WTC11 (cell line): Measurements from ENCODE around the gene ELP2. TPM values are rescaled to one million over a fixed set of nuclear protein-coding genes. Genes with fewer than 3 reads are reported as not detected.

Experiments
- ATAC-seq: fragments of 200-7000 bp; cut with Tn5 transposase; 2 replicates; pipeline ENCODE4 v1.10.0; 2021; ENCODE audit warnings: mild to moderate bottlenecking, moderate library complexity
- CTCF ChIA-PET: fragments of 300-600 bp; sonication (Branson Sonifier 250); formaldehyde crosslinking; loops from one replicate; lab custom pipeline; 2021; ENCODE audit warnings: antibody characterized with exemption; lab: Charles Lee
- POLR2A ChIA-PET: fragments of 350-600 bp; sonication (Branson Sonifier 250); formaldehyde crosslinking; loops from one replicate; lab custom pipeline; 2021; ENCODE audit warnings: antibody characterized with exemption; lab: Charles Lee
- DNase-seq: peaks from one replicate; pipeline ENCODE4 v3.0.0; 2021; ENCODE audit warnings: low spot score
- H3K27ac Mint-ChIP-seq: 2 replicates; pipeline ENCODE4 v1.8.0; 2021; ENCODE audit warnings: mixed read lengths
- H3K27me3 Mint-ChIP-seq: 2 replicates; pipeline ENCODE4 v1.8.0; 2021; ENCODE audit warnings: low read depth, mild to moderate bottlenecking, moderate library complexity, mixed read lengths
- H3K36me3 Mint-ChIP-seq: 2 replicates; pipeline ENCODE4 v1.8.0; 2021; ENCODE audit warnings: mixed read lengths
- H3K4me1 Mint-ChIP-seq: 2 replicates; pipeline ENCODE4 v1.8.0; 2022; ENCODE audit warnings: mixed read lengths
- H3K4me3 Mint-ChIP-seq: 2 replicates; pipeline ENCODE4 v1.8.0; 2021; ENCODE audit warnings: mild to moderate bottlenecking, moderate library complexity, mixed read lengths
- H3K9me3 Mint-ChIP-seq: 2 replicates; pipeline ENCODE4 v1.8.0; 2021; ENCODE audit warnings: mixed read lengths
- CDX4 ChIP-seq: fragments of 250-450 bp; sonication (Bioruptor Pico); IDR thresholded peaks from 2 replicates; pipeline ENCODE4 v1.9.0; 2021; ENCODE audit warnings: moderate library complexity, mild to moderate bottlenecking, inconsistent platforms, borderline replicate concordance
- E2F4 ChIP-seq: sonication (generic); formaldehyde crosslinking; IDR thresholded peaks from 2 replicates; pipeline ENCODE4 v1.8.1; 2022; ENCODE audit warnings: low read depth, mild to moderate bottlenecking, moderate library complexity, missing genetic modification reagents, borderline replicate concordance
- EMX1 ChIP-seq: fragments of 250-450 bp; sonication (Bioruptor Pico); IDR thresholded peaks from 2 replicates; pipeline ENCODE4 v1.8.0; 2021; ENCODE audit warnings: mild to moderate bottlenecking
- FOXP1 ChIP-seq: sonication (generic); formaldehyde crosslinking; IDR thresholded peaks from 2 replicates; pipeline ENCODE4 v1.8.0; 2022; ENCODE audit warnings: missing genetic modification reagents, mild to moderate bottlenecking, moderate library complexity, borderline replicate concordance
- JUN ChIP-seq: sonication (generic); formaldehyde crosslinking; IDR thresholded peaks from 2 replicates; pipeline ENCODE4 v1.8.0; 2023; ENCODE audit warnings: mild to moderate bottlenecking, missing genetic modification reagents
- MXD4 ChIP-seq: fragments of 250-450 bp; sonication (Bioruptor Pico); IDR thresholded peaks from 2 replicates; pipeline ENCODE4 v1.8.0; 2021; ENCODE audit warnings: mild to moderate bottlenecking, moderate library complexity, borderline replicate concordance
- MYBL2 ChIP-seq: sonication (generic); formaldehyde crosslinking; IDR thresholded peaks from 2 replicates; pipeline ENCODE4 v1.8.1; 2023; ENCODE audit warnings: mild to moderate bottlenecking, moderate library complexity, missing genetic modification reagents
- NFE2L1 ChIP-seq: sonication (generic); formaldehyde crosslinking; IDR thresholded peaks from 2 replicates; pipeline ENCODE4 v1.8.1; 2023; ENCODE audit warnings: missing genetic modification reagents
- STAT6 ChIP-seq: sonication (generic); formaldehyde crosslinking; conservative IDR thresholded peaks from 2 replicates; pipeline ENCODE4 v1.8.1; 2023; ENCODE audit warnings: mild to moderate bottlenecking, low read depth, missing genetic modification reagents, moderate library complexity
- TEAD1 ChIP-seq: sonication (generic); formaldehyde crosslinking; IDR thresholded peaks from 2 replicates; pipeline ENCODE4 v1.8.0; 2022; ENCODE audit warnings: mild to moderate bottlenecking, missing genetic modification reagents
- ZBTB43 ChIP-seq: sonication (generic); formaldehyde crosslinking; IDR thresholded peaks from 2 replicates; pipeline ENCODE4 v1.8.1; 2023; ENCODE audit warnings: mild to moderate bottlenecking, missing genetic modification reagents
- ZNF121 ChIP-seq: sonication (generic); formaldehyde crosslinking; IDR thresholded peaks from 2 replicates; pipeline ENCODE4 v1.8.0; 2023; ENCODE audit warnings: missing genetic modification reagents
- ZNF263 ChIP-seq: sonication (generic); formaldehyde crosslinking; IDR thresholded peaks from 2 replicates; pipeline ENCODE4 v1.8.1; 2022; ENCODE audit warnings: low read depth, mild to moderate bottlenecking, moderate library complexity, missing genetic modification reagents
- ZNF317 ChIP-seq: sonication (generic); formaldehyde crosslinking; IDR thresholded peaks from 2 replicates; pipeline ENCODE4 v1.8.1; 2023; ENCODE audit warnings: low read depth, mild to moderate bottlenecking, moderate library complexity, missing genetic modification reagents, borderline replicate concordance
- ZNF512 ChIP-seq: sonication (generic); formaldehyde crosslinking; IDR thresholded peaks from 2 replicates; pipeline ENCODE4 v1.8.1; 2022; ENCODE audit warnings: missing genetic modification reagents, borderline replicate concordance
- ZNF671 ChIP-seq: fragments of 250-450 bp; sonication (Bioruptor Pico); IDR thresholded peaks from 2 replicates; pipeline ENCODE4 v1.8.0; 2021; ENCODE audit warnings: mild to moderate bottlenecking
- total RNA-seq: library from RNA; stranded (reverse); gene quantifications from 3 replicates; pipeline ENCODE4 v1.2.3, GENCODE V29; 2021

The ELP2 gene
- total RNA-seq, 1 experiment from 2014 or later, result 141 TPM

- peak overlapping the region; percentile 93 for H3K27ac Mint-ChIP-seq
- H3K4me3 Mint-ChIP-seq, result peak overlapping the region; percentile 95
- peaks cover 15% of the 10 kb centered on the region for H3K36me3 Mint-ChIP-seq
- DNase-seq, result no peak
- H3K27me3 Mint-ChIP-seq, result no peaks in the 10 kb centered on the region
- peak; percentile 31 for ATAC-seq
- POLR2A ChIA-PET, result interaction anchor here (1.9 kb wide), 1 partner anchor 59 kb away, joined by 8 read pairs; no protein-coding TSS in a partner anchor
- CTCF ChIA-PET, result interaction anchor here (2.4 kb wide), 2 partner anchors 113 to 374 kb away, joined by 6 to 8 read pairs; no protein-coding TSS in a partner anchor
- peaks cover 36% of the 10 kb centered on the region for H3K4me1 Mint-ChIP-seq
- TF ChIP-seq E2F4 (CRISPR knock-in tag), result 0 out of 2 replicates have a peak, but pooled peaks have one; percentile 12
- TF ChIP-seq NFE2L1 (CRISPR knock-in tag), result no peak
- peak; percentile 48; the same call in 1 of the 2 replicates for TF ChIP-seq FOXP1 (CRISPR knock-in tag)
- TF ChIP-seq ZNF512 (CRISPR knock-in tag), result no peak
- H3K9me3 Mint-ChIP-seq, result no peaks in the 10 kb centered on the region
Observed at GRCh38 chr18:36130039-36130831, 536 bp downstream of the ELP2 start.

- TF ChIP-seq ZNF671 (CRISPR knock-in tag) (no peak), ZNF121 (peak; percentile 51; the same call in 1 of the 2 replicates), ZBTB43 (CRISPR knock-in tag) (no peak), MXD4 (CRISPR knock-in tag) (no peak), STAT6 (CRISPR knock-in tag) (no peak)
- POLR2A ChIA-PET, result no interaction called here
- Mint-ChIP-seq H3K4me1 (peaks cover 36% of the 10 kb centered on the region), H3K27ac (no peak overlapping the region), H3K36me3 (peaks cover 22% of the 10 kb centered on the region), H3K27me3 (no peaks in the 10 kb centered on the region), H3K9me3 (no peaks in the 10 kb centered on the region), H3K4me3 (peak overlapping the region; percentile 95)
- ATAC-seq (no peak), DNase-seq (no peak)
- CTCF ChIA-PET, result interaction anchor here (0.6 kb wide), 1 partner anchor 66 kb away, joined by 3 read pairs; no protein-coding TSS in a partner anchor
Observed at GRCh38 chr18:36130883-36131653, 1.4 kb downstream of the ELP2 start.

GRCh38 chr18:36131692-36132483 is 2.2 kb downstream of the ELP2 start:
- H3K9me3 Mint-ChIP-seq, result no peaks in the 10 kb centered on the region
- peaks cover 21% of the 10 kb centered on the region for H3K36me3 Mint-ChIP-seq
- CTCF ChIA-PET, result interaction anchor here (0.6 kb wide), 1 partner anchor 66 kb away, joined by 3 read pairs; no protein-coding TSS in a partner anchor
- peaks cover 36% of the 10 kb centered on the region for H3K4me1 Mint-ChIP-seq
- ATAC-seq (no peak), DNase-seq (no peak)
- no peak overlapping the region for H3K27ac Mint-ChIP-seq
- H3K4me3 Mint-ChIP-seq, result peak overlapping the region; percentile 95
- H3K27me3 Mint-ChIP-seq, result no peaks in the 10 kb centered on the region
- POLR2A ChIA-PET, result no interaction called here
- no peak for TF ChIP-seq ZNF317 (CRISPR knock-in tag)
- no peak for TF ChIP-seq TEAD1
- TF ChIP-seq ZNF263 (CRISPR knock-in tag), result no peak
- TF ChIP-seq EMX1, result no peak
- TF ChIP-seq MYBL2 (CRISPR knock-in tag), result no peak
- no peak for TF ChIP-seq CDX4
- TF ChIP-seq JUN, result no peak
- no peak for TF ChIP-seq ZBTB43 (CRISPR knock-in tag)
